ENCODE data around the gene PRUNE2. TPM values are rescaled to one million over a fixed set of nuclear protein-coding genes. Genes with fewer than 3 reads are reported as not detected.

Gene PRUNE2
- total RNA-seq, 4 donors from 2014 or later = 4.0 to 20.7 (median 14.2) TPM

- TF ChIP-seq CTCF (IDR thresholded peaks at IDR 0.05; ENCODE audit: low read depth) = no peak
These were observed 6.8 kb upstream of the PRUNE2 start for GRCh38 chr9:76912636-76913275.

GRCh38 chr9:76911971-76912370 is 6.1 kb upstream of the PRUNE2 start:
- TF ChIP-seq CTCF (IDR thresholded peaks at IDR 0.05; ENCODE audit: low read depth) = no peak

GRCh38 chr9:76910861-76911260 is 4.9 kb upstream of the PRUNE2 start:
- TF ChIP-seq CTCF (IDR thresholded peaks at IDR 0.05; ENCODE audit: low read depth) = no peak

GRCh38 chr9:76906647-76906975 is 697 bp upstream of the PRUNE2 start:
- no peak for TF ChIP-seq CTCF (IDR thresholded peaks at IDR 0.05; ENCODE audit: low read depth)

GRCh38 chr9:76904661-76905457 is 1.1 kb downstream of the PRUNE2 start:
- TF ChIP-seq CTCF (IDR thresholded peaks at IDR 0.05; ENCODE audit: low read depth) = no peak

GRCh38 chr9:76902395-76902794 is 3.5 kb downstream of the PRUNE2 start:
- no peak for TF ChIP-seq CTCF (IDR thresholded peaks at IDR 0.05; ENCODE audit: low read depth)

- no peak for TF ChIP-seq CTCF (IDR thresholded peaks at IDR 0.05; ENCODE audit: low read depth)
These were observed 4.1 kb downstream of the PRUNE2 start for GRCh38 chr9:76901801-76902200.

Measured in subcutaneous adipose tissue (tissue), 4 donors.